ENCODE results near the gene SMIM44. TPM values are rescaled to one million over a fixed set of nuclear protein-coding genes. Genes with fewer than 3 reads are reported as not detected.
"Not testable (repeated sequence)": the region's sequence is repeated elsewhere in the genome, so short reads cannot be mapped to it uniquely, and the experiment has no call there.

Gene SMIM44
- total RNA-seq, 1 experiment from 2014 or later, result not detected

GRCh38 chr19:3448616-3449334 lies 34.5 kb downstream of the SMIM44 start:
- no peak overlapping the region for H3K4me2 ChIP-seq (ENCODE audit: insufficient read depth, insufficient read length, low read length)
- no peak overlapping the region for H2BK20ac ChIP-seq (ENCODE audit: low read depth, low read length, poor library complexity, severe bottlenecking)
- H4K20me1 ChIP-seq (ENCODE audit: control insufficient read depth, insufficient read depth, insufficient read length), result no peaks in the 10 kb centered on the region
- DNase-seq, result no peak
- no peaks in the 10 kb centered on the region; the same call in 1 of the 2 replicates for H3K27me3 Mint-ChIP-seq (ENCODE audit: low read depth)
- no peak overlapping the region for H3K27ac ChIP-seq (ENCODE audit: insufficient read length, low read depth, low read length)
- no peak overlapping the region for H2AFZ ChIP-seq (ENCODE audit: low read length)
- H3K14ac ChIP-seq (ENCODE audit: insufficient read depth, low read length), result no peak overlapping the region
- H4K5ac ChIP-seq (ENCODE audit: insufficient read length, low read depth, low read length), result no peak overlapping the region
- no peak overlapping the region for H2BK12ac ChIP-seq (ENCODE audit: insufficient read length, low read depth, low read length)
- H3K27ac Mint-ChIP-seq, result no peak overlapping the region
- no peaks in the 10 kb centered on the region for H3K79me2 ChIP-seq (ENCODE audit: insufficient read depth, low read length)
- H2BK120ac ChIP-seq (ENCODE audit: low read depth, low read length, poor library complexity, severe bottlenecking), result no peak overlapping the region
- no peaks in the 10 kb centered on the region for H3K23me2 ChIP-seq (ENCODE audit: insufficient read length, low read depth, low read length, poor library complexity, severe bottlenecking)
- no peak overlapping the region for H3K4me3 Mint-ChIP-seq
- no peak overlapping the region for H3K56ac ChIP-seq (ENCODE audit: insufficient read length, low read depth, low read length)
- H2AK5ac ChIP-seq (ENCODE audit: insufficient read length, low read length), result no peak overlapping the region
- no peak overlapping the region for H3K18ac ChIP-seq (ENCODE audit: insufficient read length, low read depth, low read length)
- no peaks in the 10 kb centered on the region for H3K9me3 Mint-ChIP-seq
- no CpG with 5 or more reads among the region's 28 CpGs for WGBS (ENCODE audit: extremely low coverage, insufficient read length, low lambda C conversion rate)
- no peak overlapping the region for H4K8ac ChIP-seq (replicated peaks; ENCODE audit: insufficient read length, low read depth, low read length)
- H3T11ph ChIP-seq (ENCODE audit: low read length), result no peak overlapping the region
- no peaks in the 10 kb centered on the region for H3K9me3 ChIP-seq (ENCODE audit: control insufficient read depth, low read depth, low read length)
- no peaks in the 10 kb centered on the region; the same call in 1 of the 2 replicates for H3K4me1 ChIP-seq (ENCODE audit: insufficient read depth, low read length)
- no peak overlapping the region for H3K4ac ChIP-seq (ENCODE audit: low read depth, low read length)
- no peaks in the 10 kb centered on the region for H3K27me3 ChIP-seq (ENCODE audit: insufficient read depth, low read length)
- H2BK5ac ChIP-seq (ENCODE audit: insufficient read length, low read length), result no peak overlapping the region
- H3K23ac ChIP-seq (ENCODE audit: insufficient read length, low read depth, low read length), result no peak overlapping the region
- H3K9ac ChIP-seq (ENCODE audit: extremely low read depth, insufficient read length, low read length), result no peak overlapping the region
- no peaks in the 10 kb centered on the region for H3K36me3 Mint-ChIP-seq (ENCODE audit: insufficient read depth in 1 of 3, low read depth in 3 of 3)
- H4K91ac ChIP-seq (ENCODE audit: insufficient read length, low read depth, low read length), result no peak overlapping the region
- no peak overlapping the region for H2BK15ac ChIP-seq (ENCODE audit: low read depth, low read length)
- peaks cover 8 to 10% of the 10 kb centered on the region in 2 experiments for H3K4me1 Mint-ChIP-seq
- TF ChIP-seq CTCF (conservative IDR thresholded peaks at IDR 0.05), result no peak
- no peaks in the 10 kb centered on the region for H3K79me1 ChIP-seq (ENCODE audit: insufficient read depth, low read depth, low read length, poor library complexity, severe bottlenecking)

- not testable (repeated sequence) for H2BK20ac ChIP-seq (ENCODE audit: low read depth, low read length, poor library complexity, severe bottlenecking); H3K23ac ChIP-seq (ENCODE audit: insufficient read length, low read depth, low read length); H3K36me3 Mint-ChIP-seq (ENCODE audit: insufficient read depth in 1 of 3, low read depth in 3 of 3); H3K4me3 Mint-ChIP-seq; H3K4ac ChIP-seq (ENCODE audit: low read depth, low read length); H3K9ac ChIP-seq (ENCODE audit: extremely low read depth, insufficient read length, low read length); H3K18ac ChIP-seq (ENCODE audit: insufficient read length, low read depth, low read length); H3K14ac ChIP-seq (ENCODE audit: insufficient read depth, low read length); H4K5ac ChIP-seq (ENCODE audit: insufficient read length, low read depth, low read length); H2AFZ ChIP-seq (ENCODE audit: low read length); DNase-seq; H2BK120ac ChIP-seq (ENCODE audit: low read depth, low read length, poor library complexity, severe bottlenecking); H3K23me2 ChIP-seq (ENCODE audit: insufficient read length, low read depth, low read length, poor library complexity, severe bottlenecking); H3K79me2 ChIP-seq (ENCODE audit: insufficient read depth, low read length); H3K79me1 ChIP-seq (ENCODE audit: insufficient read depth, low read depth, low read length, poor library complexity, severe bottlenecking); H3K27ac ChIP-seq (ENCODE audit: insufficient read length, low read depth, low read length); H4K20me1 ChIP-seq (ENCODE audit: control insufficient read depth, insufficient read depth, insufficient read length); H3K9me3 ChIP-seq (ENCODE audit: control insufficient read depth, low read depth, low read length); H3T11ph ChIP-seq (ENCODE audit: low read length); H2BK5ac ChIP-seq (ENCODE audit: insufficient read length, low read length); H2BK12ac ChIP-seq (ENCODE audit: insufficient read length, low read depth, low read length); H3K9me3 Mint-ChIP-seq; H2AK5ac ChIP-seq (ENCODE audit: insufficient read length, low read length); H3K27me3 Mint-ChIP-seq (ENCODE audit: low read depth); H4K8ac ChIP-seq (replicated peaks; ENCODE audit: insufficient read length, low read depth, low read length); H3K4me2 ChIP-seq (ENCODE audit: insufficient read depth, insufficient read length, low read length); H3K56ac ChIP-seq (ENCODE audit: insufficient read length, low read depth, low read length); H3K4me1 ChIP-seq (ENCODE audit: insufficient read depth, low read length); H3K27ac Mint-ChIP-seq; H3K27me3 ChIP-seq (ENCODE audit: insufficient read depth, low read length); H4K91ac ChIP-seq (ENCODE audit: insufficient read length, low read depth, low read length); H2BK15ac ChIP-seq (ENCODE audit: low read depth, low read length)
- WGBS (ENCODE audit: extremely low coverage, insufficient read length, low lambda C conversion rate), result no CpG with 5 or more reads among the region's 4 CpGs
- H3K4me1 Mint-ChIP-seq, result peaks cover 9 to 15% of the 10 kb centered on the region in 2 experiments
Measured at GRCh38 chr19:3446657-3447056, 36.6 kb downstream of the SMIM44 start.
